Body of pancreas (tissue), 4 donors: ENCODE measurements around the gene PRR30.

Experiments
- CTCF ChIP-seq, 7 experiments: fragments of 450-650 bp in 4 of 7; fragments of 200-600 bp in 3 of 7; sonication (generic) in 3 of 7; IDR thresholded peaks; one replicate each; pipeline ENCODE4 v1.5.1; 2016 to 2019; ENCODE audit warnings: antibody characterized with exemption in 7 of 7
- POLR2A ChIP-seq, 3 donors: fragments of 450-650 bp; IDR thresholded peaks; one replicate each; pipeline ENCODE4 v1.6.1; 2016; ENCODE audit warnings: antibody characterized with exemption in 3 of 3, mild to moderate bottlenecking in 2 of 3

DNA sequence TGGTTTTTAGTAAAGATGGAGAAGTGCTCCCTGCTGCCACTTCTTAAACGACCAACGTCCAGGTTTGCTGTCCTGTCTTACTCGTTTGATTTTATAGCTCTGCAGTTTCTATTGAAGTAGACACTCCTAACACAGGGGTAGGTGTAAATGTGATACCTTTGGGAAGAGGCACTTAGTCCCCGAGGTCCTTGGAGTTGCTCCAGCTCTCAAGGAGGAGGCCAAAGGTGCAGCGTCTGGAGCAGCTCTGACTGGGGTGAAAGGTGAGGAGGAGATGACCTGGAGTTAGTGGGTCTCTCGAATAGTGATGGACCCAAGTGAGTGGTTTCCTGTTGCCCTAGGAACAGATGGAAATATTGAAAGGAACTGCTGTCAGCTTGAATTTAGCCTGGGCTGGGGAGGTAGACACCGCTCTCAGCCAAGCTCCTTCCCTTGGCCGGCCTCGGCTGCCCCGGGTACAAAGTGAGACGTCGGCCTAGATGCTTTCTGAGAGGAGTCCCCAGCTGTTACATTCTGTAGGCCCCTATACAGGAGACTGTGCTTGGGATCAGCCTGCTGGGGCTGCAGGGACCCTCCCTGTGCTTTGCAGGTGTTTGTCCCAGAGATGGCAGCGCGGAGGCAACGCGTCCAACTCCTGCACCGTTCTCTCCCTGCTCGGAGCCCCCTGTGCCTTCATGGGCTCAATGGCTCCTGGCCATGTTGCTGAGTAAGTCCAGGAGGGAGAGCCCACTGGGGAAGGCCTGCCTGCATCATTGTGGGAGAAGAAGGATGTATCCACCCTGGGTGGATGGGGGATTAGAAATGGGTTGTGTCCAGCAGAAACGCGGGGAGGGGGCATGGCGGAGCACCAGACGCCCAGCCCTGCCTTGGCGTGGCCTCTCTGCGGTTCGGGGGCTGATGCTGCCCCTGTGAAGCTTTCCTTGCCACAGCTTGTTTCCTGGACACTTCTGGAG is 47.2 kb downstream of the PRR30 start:
- TF ChIP-seq CTCF (IDR thresholded peaks at IDR 0.05) (no peak), POLR2A (IDR thresholded peaks at IDR 0.05) (no peak)
